Measurements from ENCODE around the gene GPR84.
A peak's percentile ranks its signal among the peaks of the same experiment; 100 is the strongest.
"Not testable (repeated sequence)": the region's sequence is repeated elsewhere in the genome, so short reads cannot be mapped to it uniquely, and the experiment has no call there.

GPR84 gene

DNA sequence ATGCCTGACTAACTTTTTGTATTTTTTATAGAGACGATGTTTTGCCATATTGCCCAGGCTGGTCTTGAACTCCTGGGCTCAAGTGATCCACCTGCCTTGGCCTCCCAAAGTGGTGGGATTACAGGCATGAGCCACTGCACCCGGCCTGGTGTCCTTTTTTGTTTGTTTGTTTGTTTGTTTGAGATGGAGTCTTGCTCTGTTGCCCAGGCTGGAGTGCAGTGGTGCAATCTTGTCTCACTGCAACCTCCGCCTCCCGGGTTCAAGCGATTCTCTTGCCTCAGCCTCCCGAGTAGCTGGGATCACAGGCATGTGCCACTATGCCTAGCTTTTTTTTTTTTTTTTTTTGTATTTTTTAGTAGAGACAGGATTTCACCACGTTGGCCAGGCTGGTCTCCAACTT lies 10.0 kb downstream of the GPR84 start:
- DNase-seq: not testable (repeated sequence)

DNA sequence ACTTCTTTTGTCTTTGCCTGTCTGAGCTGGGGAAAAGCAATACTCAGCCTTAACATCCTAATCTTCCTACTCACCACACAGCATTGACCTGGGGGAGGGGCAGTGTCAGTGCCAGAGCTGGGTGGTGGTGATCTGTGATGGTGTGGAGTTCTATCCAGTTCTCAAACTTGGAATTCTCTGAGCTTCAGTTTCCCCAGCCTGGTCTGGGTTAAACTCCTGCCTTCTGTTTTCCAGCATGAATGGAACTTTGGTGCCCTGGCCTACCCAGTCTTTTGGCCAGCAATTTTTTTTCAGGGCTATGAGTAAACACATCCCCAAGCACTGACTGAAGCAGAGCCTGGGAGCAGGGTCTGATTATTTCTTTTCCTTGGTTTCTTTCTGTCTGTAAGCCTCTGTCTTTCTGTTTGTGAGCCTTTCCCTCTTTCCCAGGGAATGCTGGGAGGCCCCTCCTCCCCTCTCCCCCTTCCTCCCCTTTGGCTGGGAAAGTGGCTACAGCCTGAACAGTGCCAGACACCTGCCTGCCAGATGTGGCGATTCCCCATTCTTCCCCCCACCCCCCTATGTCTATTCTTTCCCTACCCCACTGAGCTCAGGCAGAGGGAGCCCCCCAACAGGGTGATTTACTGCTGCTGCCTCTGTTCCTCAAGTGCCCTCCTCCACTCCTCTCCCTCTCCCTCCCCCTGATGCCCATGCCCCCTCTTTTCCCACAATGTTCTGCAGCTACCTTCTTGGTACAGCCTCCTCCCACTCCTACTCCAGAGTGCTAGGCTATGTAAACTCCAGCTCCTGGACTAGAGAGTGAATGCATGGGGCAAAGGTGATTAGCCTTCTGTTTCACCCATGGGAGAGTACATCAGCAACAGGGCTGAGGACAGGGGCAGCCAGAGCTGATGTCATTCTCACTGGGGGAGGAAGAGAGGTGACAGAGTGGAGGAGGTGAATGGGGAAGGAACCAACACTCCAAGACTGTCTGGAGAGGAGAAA lies 11.1 kb downstream of the GPR84 start:
- DNase-seq: peak; percentile 90

DNA sequence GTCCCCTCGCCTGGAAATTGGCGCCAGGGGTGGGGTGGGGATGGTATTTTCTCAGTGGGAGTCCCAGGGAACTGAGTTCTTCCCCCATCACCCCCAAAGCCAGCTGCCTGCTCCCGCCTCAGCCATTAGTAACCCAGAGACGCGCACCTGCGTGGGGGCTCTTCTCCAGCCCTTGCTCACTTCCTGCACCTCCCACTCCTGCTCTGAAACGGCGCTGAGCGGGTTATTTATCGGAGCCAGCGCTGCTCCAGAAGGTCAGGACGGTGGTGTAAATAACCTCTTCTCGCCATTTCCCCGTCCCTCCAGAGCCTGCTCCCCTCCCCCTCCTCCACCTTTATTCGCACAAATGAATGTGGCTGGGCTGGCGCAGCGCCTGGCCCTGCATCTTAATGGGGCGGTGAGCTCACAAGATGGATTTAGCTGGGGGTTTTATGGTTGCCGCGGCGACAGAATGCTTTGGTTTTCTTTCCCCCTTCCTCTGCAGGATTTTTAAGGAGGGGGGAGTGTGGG lies 12.2 kb downstream of the GPR84 start:
- DNase-seq: peak; percentile 98

DNA sequence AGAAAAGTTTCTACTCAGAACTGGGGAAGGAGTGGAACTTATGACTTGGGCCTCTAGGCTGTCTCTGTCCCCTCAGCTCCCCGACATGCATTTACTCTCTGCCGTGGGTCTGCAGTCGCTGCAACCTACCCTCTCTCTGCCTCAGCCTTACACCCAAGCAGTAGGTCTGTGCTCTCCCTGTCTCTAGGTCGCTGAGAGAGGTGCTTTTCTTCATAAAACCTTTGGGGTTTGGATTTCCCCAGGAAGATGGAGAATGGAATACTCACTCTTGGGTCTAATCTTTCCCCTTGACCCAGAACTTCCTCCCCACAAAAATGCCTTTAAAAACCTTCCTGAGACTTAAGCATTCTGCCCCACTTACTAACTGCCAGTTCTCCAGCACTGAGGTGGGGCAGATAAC lies 12.9 kb downstream of the GPR84 start:
- DNase-seq: no peak

DNA sequence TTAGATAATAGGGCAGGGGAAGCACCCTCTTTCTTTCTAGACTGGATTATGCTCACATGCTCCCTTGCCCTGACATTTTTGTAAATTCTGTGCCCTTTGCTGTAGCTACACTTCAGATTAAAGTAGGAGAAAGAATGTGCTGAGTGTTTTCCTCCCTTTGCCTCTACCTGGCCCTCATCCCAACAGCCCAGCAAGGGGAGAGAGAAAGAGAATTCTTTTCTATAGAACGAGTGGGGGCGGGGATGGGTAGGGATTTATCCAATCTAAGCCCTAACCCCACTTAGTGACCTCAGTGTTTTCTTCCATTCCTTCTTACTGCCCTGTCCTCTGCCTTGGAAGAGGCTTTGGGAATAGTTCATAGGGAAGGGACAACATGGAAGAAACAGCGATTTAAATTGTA lies 13.5 kb downstream of the GPR84 start:
- DNase-seq: no peak

DNA sequence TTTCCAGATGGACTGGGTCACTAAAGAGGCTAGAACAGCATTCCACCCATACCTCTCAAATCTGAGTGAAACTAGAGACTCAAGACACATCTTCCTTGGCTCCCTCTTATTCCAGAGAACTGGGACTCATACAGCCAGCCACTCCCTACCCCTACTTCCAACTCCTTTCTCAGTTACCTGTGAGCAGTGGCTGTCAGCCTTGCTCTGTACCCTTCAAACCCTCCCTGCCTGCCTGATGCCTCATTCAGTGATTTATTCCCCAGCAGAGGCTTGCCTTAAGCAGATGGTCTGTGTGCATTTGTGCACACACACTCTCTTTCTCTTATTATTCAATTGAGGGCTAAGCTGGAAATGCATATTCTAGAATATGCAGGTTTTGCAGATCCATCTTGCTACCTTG lies 14.6 kb downstream of the GPR84 start:
- no peak for DNase-seq

DNA sequence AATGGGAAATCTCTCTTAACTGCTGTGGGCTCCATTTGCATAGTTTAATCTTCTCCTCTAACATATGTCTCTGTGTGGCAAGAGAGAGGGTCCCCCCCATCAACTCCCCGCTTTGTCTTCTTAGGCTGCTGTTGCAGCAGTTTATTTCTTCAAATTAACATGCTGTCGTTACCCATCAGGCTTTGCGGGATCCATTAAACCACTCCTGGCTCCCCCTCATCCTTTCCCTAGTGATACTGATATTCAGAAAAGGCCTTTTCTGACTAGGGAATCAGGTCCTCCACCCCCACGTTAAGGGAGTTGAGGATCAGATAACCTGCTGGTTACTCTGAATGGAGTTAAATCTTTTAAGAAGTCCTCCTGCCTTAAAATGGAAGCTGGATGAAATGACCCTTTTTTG lies 15.2 kb downstream of the GPR84 start:
- no peak for DNase-seq

DNA sequence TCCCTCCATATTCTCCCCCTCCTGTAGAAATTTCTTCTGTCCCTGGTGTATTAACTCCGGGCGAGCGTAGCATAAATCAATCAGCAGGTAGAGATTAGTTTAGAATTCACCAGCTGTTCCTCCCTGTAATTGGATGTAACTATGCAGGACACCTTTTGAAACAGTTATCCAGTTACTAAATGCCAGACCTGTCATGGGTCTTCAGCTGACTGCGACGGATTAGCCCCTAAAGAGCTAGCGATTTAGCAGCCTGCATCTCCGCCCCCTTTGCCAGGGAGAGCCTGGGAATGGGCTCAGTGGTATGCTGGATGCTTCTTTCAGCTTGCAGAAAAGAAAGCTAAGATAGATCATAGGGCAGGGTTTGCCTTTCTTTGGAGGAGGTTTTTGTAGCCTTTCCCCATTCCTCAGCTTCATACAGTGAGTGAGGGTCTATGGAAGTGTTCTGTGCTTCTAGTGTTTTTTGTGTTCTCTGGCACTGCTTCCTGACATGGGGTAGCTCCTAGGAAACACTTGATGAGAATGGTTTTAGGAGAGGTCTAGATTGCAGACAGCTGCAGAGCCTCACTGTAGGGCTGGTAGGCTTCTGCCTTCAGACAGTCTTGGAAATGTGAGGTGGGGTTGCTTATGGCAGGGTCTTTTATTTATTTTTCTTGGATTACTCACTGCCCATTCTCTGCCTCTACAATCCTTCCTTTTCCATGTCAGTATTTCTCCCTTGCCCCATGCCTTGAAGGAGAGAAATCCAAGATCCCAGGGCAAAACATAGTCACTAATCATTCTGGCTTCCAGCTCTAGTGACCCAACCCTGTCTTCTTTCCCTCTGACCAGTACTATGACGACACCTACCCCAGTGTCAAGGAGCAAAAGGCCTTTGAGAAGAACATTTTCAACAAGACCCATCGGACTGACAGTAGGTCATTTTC lies 22.6 kb downstream of the GPR84 start:
- no peak for DNase-seq

DNA sequence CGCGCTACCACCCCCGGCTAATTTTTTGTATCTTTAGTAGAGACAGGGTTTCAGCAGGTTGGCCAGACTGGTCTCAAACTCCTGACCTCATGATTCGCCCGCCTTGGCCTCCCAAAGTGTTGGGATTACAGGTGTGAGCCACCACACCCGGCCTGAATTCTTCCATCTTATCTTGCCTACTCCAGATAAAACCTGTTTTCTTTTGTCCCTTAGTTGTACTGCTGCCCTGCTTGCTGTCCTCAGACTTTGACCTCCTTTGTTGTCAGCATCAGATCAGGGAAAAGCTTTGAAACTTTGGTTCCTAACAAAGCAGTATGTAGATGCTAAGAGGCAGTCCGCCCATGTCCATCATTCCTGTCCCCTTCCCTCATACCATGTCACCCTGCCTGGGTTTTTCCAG lies 23.4 kb downstream of the GPR84 start:
- no peak for DNase-seq

DNA sequence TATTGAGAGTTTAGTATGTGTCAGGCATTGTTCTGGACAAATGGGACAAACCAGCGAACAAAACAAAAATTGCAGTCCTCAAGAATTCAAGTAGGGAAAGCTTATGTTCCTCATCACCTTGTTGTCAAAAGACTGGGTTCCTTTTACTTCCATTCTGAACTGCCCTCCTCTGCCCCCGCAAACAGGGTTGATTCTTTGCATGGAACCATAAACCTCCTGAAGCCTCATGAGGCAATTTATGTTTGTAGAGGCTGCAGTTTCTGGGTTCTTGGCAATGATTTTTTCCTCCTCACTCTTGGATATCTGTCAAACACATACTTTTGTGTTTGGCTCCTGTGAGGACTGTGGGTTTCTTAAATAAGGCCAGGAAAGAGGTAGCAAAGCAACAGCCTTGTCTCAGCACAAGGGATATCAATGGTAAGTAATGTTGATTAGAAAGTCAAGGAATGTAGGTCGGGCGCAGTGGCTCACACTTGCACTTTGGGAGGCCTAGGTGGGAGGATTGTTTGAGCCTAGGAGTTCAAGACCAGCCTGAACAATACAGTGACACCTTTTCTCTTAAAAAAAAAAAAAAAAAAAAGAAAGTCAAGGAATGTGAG lies 25.5 kb downstream of the GPR84 start:
- DNase-seq: no peak

DNA sequence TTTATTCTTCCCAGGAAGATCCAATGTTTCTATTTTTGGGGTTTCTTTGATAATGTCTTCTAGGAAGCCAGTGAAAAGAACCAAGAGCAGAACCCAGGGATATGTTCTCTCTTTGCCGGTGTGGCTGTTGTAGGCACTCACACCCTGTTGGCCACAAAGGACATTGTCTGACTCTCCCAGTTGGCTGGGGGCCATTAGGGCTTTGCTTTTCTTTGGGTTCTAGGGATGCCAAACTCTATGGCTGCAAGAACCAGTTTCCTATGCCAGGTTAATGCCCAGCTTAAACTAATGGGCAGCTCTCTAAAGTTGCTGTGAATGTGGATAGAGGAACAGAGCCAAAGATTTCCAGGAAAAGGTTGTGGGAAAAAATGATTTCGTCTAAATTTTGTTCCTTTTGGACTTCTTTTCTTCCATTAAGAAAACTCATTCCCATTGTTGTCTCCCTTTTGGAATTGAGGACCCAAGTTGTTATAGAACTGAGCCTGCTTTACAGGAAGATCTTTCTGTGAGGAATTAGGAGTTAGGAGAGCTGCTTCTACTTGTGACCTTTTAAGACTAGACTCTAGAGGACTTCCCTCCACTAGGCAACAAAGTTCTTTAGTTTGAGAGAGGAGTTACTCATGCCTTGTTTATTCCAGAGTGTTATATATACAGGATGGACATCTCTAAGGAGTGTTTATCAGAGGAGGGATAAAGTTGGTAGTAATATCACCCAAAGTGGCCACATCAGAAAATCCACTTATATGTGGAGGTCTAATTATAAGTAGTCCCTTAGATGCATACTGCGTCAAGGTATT lies 26.2 kb downstream of the GPR84 start:
- DNase-seq: peak; percentile 15

DNA sequence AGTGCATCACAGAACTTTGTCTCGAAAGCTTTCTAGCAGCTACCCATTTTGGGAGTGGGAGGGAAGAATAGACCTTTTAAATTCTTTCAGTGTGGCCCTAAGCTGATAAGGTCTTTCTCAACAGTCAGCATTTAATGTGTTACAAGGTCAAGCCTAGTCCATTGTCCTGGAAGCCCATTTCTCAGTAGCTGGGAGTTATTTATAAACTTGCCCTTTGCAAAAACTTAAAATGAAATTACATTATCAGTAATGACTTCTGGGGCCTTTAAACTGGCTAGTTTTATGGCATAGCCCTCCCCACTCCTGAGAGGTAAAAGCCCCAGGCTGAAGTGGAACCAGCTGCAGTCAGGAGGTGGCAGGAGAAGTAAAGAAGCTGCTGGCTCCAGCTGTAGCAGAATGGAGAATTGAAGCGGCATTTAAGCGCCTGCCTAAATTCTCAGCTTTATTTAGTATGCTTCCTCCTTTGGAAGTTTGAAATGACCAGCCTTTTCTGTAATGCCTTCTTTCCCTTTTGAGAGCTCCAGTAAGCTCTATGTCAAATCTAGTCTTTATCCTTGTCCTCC lies 26.9 kb downstream of the GPR84 start:
- DNase-seq: peak; percentile 38

DNA sequence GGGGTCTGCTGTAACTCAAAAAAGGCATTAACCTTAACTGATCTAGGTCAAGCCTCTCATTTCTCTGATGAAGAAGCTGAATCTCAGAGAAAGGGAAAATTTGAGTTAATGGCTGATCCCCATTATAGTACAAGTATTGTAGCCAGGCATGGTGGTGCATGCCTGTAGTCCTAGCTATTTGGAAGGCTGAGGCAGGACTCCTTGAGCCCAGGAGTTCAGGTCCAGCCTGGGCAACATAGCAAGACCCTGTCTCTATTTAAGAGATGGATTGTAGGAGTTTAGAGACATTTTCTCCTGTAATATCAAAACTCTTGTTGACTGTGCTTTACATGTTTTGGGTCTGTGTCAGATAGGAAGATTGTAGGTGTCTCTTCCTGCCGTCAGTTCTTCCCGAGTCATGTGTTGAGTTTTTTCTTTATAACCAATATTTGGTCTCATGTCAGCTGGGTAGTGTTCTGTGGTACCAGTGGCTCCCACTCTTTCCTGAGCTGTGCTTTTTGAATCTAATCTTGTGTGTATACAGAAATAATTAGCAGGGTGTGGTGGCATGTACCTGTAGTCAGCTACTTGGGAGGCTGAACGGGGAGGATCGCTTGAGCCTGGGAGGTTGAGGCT lies 30.8 kb downstream of the GPR84 start:
- DNase-seq: no peak

DNA sequence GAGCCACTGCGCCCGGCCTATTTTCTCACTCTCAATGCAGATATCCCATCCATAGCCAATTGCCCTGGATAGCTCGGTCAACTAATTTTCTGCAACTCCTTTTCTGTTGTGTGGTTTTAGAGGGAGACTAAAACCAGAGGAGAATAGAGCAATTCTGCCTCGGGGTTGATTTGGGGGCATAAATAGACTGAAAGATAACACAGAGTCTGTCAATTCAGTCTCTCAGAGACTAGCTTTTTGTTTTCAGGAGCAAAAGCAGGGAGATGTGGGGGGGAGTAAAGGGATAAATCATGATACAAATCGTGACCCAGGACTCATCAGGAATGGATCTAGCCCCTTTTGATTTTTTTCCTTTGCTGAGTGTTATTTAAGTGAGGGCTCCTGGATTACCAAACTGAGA lies 32.8 kb downstream of the GPR84 start:
- DNase-seq: no peak

DNA sequence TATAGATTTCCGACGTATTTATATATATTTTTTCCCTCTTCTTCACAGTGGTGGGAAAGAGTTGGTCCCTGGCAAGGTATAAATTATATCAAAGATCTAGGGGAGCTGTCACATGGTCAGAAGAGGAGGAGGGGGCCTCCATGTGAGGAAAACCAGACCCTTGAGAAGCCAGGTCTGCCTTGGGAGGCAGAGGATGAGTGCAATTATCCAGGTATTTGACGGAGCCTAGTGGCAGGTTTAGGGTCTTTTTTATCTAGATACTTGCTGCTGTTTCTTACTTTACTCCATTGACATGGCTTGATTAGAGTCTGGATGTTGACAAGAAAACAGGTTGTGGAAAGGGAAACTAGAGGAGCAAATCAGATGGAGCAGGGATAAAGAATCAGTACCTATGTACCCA lies 33.8 kb downstream of the GPR84 start:
- DNase-seq: no peak

DNA sequence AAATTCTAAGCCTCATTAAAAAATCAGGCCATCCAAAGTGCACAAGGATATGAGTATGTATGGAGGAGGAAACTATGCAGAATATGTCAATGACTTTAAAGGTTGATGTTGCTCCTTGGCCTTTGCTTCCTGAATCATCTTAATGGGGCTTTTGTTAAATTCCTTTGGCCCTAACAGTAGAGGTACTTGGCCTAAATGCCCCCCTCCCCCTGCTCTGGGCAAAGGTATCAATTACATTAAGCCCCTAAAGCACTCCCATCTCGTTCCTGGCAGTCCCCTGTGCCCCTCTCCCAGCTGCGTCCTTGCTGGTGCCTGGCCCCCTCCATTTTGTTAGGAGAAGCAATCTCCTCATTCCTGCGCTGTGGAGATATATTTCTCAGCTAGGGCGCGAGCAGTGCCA lies 34.5 kb downstream of the GPR84 start:
- DNase-seq: no peak

DNA sequence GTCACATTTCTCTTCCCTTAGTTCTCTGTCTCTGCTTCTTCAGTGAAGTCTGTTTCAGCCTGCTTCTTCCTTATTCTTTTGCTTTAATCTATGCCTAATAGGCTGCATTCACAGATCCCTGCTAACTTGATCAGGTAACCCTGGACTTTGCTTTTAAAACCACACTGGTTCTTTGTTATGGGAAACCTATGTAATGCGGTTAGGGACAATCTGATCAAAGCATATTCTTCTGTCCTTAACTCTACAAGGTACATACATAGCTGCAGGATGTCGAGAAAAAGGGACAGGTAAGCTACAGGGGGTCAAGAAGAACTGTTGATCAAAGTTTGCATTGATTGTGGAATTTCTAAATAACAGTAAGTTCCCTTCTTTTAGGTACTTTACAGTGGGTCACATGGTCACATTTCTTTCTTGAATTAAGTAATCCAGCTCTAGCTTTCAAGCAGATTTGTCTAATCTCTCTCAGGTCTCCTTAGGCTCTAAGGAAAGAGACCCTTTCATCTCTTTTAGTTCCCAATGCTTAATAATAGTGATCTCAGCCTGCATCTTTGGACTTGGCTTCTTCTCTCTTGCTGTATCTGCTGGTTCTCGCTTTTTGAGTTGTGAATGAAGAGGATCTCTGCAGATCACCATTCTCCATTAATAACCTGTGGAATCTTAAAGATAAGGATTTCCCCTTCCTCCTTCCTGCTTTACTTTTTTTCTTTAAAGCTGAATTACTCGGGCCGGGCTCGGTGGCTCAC lies 35.5 kb downstream of the GPR84 start:
- DNase-seq: no peak

DNA sequence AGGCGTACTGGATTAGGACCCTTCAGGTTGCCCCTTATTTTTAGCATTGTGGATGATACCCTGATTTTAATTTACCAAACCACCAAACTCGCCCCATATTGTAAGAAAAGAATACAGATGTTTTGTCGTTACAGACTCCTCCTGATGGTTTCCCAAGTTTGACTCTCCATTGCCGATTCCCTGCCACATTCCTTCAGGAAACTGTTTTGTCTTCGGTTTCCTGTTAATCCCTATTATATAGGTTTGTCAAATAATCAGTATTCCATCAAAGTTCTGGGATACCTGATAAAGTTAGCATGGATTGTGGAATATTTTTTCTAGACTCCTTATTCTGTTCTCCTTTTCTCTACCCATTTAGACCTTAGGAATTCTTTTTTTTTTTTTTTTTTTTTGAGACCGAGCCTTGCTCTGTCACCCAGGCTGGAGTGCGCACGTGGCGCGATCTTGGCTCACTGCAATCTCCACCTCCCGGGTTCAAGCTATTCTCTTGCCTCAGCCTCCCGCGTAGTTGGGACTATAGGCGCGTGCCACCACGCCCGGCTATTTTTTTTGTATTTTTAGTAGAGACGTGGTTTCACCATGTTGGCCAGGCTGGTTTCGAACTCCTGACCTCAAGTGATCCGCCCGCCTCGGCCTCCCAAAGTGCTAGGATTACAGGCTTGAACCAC lies 38.7 kb downstream of the GPR84 start:
- DNase-seq: not testable (repeated sequence)

DNA sequence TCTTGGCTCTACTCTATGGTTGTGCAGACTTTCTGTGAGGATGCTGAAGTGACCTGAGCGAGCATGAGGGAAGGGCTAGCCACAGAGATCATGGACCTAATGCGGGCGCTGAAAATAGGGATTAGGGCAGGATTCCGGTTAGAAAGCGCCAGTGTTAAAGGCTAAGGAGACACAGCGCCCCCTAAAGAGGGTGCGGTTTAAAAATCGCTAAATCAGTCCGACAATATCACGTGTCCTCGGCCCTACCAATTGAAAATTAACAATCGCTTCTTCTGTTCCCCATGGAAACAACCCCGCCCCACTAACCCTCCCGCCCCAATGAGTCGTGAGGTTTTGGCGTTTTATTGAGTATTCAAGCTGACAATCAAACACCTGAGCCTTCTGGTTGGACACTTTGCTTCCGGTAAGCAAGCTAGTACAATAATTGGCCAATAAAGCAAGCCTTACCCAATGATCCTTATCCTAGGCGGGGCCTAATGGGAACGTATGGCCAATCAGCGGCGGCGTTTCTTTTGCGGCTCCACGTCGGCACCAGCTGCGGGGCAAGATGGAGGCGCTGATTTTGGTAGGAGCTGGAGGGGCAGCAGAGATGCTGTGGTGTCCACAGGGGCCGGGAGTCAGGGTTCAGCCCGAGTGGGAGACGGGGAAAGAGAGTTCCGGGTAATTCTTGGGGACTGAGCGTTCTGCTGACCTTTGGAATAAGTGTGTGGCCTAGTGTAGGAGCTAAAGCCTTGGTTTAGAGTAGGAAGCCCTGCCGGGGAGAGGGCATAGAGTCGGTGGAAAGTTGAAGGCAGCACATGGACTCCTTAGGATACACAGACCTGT lies 39.5 kb downstream of the GPR84 start, which contains the start of gene COPZ1:
Gene COPZ1, plus strand, starts transcription at position 515 of the 825 bp plus-strand sequence. Its CDS starts 33 bp downstream, at position 548.
- DNase-seq: peak; percentile 100
